HG03280 (cell line): ENCODE data around the gene INVS.

Source experiments
- ATAC-seq: cut with Tn5 transposase; IDR thresholded peaks from one replicate; pipeline ENCODE4 v1.9.1; 2021; ENCODE audit warnings: mild to moderate bottlenecking, moderate library complexity; ENCODE audit not compliant: unreplicated experiment

The INVS gene

DNA sequence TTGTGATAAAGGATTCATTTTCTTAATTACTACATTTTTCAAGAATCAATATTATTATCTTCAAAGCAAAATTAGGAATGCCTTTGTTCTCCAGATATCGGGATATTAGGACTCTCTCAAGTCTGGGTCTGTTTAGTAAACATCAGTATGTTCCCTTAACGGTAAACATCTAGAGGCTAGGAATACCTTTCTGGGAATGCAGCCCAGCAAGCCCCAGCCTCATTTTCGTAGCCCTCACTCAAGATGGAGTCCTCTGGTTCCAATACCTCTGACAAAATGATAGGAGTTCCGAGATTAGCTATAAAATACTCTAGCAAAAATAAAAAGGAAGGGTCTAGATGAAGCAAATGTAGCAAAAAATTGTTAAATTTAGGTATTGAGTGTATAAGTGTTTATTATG lies 169.2 kb downstream of the INVS start:
- no peak for ATAC-seq

DNA sequence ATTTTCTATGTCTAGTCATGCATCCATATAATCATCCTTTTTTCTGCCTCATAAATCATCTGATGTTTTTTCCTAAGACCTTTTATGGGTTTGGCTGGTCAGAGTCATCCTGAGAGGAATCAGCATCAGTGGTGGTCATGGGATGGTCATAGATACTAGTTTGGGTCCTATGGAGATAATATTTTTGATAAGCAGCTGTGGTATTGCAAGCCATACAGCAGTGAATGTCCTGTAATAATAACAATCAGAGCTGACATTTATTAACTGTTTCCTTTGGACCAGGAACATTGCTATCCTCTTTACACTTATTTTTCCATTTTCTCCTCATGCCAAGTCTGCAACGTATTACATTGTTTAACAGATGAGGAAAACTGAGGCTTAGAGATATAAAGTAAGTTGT lies 170.6 kb downstream of the INVS start:
- no peak for ATAC-seq

- no peak for ATAC-seq
Observed at GRCh38 chr9:100277166-100277979, 178.3 kb downstream of the INVS start.

DNA sequence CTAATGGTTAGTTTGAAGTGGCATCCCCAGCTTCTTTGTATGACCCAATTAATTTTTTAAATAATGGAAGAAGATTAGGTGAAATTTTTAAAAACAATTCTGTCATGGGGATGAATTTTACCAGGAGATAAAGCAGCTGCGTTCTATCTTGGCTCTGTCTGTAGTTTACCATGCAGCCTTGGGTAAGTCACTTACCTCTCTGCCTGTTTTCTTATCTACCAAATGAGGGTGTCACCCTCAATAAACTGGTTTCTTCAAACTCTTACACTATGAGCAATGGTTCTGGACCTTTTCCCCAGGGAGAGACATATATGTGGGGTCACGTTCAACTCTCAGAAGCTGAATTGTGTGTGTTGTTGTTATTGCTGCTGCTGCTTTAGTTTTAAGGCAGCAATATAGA lies 182.0 kb downstream of the INVS start:
- no peak for ATAC-seq

GRCh38 chr9:100281676-100282387 lies 182.8 kb downstream of the INVS start:
- no peak for ATAC-seq

DNA sequence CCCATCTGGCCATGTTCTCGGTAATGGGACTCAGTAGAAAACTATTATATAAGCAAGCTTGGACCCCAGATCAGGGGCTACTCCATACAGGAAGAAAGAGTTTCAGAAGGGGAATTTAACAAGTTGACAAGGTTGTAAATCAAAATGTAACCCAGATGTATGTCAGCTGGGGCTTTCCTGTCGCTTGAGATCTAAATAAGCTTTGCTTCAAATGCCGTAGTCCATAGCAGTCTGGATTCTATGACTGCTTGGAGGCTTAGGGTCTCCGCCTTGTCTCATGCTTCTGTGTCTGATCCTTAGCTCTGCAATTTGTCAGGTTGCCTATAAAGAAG lies 183.3 kb downstream of the INVS start:
- no peak for ATAC-seq

DNA sequence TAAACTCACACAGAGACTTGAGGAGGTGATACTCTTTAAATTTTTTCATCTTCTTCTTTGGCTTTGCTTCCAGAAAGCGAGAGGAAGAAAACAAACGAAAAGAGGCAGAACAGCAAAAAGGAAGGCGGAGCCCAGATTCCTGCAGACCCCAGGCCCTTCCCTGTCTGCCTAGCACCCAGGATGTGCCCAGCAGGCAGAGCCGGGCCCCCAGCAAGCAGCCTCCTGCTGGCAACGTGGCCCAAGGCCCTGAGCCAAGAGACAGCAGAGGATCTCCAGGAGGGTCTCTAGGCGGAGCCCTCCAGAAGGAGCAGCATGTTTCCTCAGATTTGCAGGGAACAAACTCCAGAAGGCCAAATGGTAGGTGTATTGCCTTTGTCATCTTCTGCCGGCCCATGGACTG lies 185.2 kb downstream of the INVS start:
- no peak for ATAC-seq

DNA sequence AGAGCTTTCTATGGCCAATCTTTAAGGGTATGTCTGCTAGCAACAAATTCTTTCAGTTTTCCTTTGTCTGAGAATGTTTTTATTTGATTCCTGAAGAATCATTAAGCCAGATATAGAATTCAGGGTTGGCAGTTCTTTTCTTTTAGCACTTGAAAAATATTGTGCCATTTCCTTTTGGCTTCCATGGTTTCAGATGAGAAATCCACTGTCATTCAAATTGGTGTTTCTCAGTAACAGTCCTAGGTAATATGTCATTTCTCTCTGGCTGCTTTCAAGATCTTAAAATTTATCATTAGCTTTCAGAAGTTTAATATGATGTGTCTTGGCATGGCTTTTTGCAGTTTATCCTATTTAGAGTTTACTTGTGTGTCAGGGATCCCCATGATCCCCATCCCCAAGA lies 186.0 kb downstream of the INVS start:
- ATAC-seq: no peak

DNA sequence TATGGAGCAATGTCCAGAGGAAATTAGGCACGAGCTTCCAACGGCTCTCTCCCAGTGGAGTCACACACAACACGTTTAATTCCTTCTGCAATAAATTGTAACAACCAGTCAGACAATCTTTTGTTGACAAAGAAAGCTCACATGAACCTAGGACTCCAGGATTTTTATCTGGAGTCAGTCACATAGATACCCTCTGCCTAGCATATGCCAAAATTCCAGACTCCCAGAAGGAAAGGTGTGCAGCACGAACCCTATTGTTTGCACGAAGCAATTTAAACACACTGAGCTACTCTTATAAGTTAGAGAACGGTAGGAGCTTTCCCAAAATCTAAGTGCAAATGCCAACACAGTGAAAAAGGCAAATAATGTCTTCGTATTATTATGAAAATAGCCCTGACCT lies 186.6 kb downstream of the INVS start:
- no peak for ATAC-seq

DNA sequence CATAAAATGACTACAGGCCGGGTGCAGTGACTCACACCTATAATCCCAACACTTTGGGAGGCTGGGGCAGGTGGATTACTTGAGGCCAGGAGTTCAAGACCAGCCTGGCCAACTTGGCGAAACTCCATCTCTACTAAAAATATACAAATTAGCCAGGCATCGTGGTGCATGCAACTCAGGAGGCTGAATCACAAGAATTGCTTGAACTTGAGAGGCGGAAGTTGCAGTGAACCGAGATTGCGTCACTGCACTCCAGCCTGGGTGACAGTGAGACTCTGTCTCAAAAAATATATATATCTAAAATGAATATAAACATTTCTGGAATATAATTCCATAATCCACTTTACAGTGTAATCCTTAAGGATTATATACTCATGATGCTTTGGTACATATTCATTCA lies 187.2 kb downstream of the INVS start:
- ATAC-seq: no peak

GRCh38 chr9:100287186-100287585 lies 188.1 kb downstream of the INVS start:
- ATAC-seq: no peak

DNA sequence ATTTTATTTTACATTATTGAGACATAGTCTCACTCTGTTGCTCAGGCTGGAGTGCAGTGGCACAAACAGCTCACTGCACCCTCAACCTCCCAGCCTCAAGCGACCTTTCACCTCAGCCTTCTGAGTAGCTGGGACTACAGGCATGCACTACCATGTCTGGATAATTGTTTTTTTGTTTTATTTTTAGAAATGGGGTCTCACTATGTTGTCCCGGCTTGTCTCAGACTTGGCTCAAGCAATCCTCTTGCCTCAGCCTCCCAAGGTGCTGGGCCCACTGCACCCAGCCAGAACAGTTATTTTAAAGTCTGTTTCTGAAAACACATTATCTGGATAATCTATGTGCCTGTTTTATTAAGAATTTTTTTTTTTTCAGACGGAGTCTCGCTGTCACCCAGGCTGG lies 191.7 kb downstream of the INVS start:
- ATAC-seq: no peak

- no peak for ATAC-seq
Observed at GRCh38 chr9:100292414-100292813, 193.4 kb downstream of the INVS start.

- no peak for ATAC-seq
Observed at GRCh38 chr9:100294341-100294740, 195.3 kb downstream of the INVS start.

DNA sequence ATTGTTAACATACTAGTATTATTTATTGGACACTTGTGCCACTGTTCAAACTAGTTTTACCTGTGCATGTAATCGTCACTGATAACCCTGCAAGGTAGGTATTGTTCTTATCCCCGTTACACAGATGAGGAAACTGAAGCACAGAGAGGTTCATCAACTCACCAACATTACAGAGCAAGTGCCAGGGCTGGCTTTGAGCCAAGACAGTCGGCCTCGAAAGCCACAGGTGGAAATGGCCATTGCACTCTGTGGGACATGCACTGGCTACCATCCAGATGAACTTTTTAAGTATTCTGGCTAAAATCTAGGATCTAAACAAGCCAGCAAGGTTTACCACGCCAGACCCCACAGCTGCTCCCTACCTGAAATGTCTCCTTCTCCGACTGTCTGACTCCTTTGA lies 195.8 kb downstream of the INVS start:
- no peak for ATAC-seq

- no peak for ATAC-seq
Observed at GRCh38 chr9:100295240-100295639, 196.2 kb downstream of the INVS start.

DNA sequence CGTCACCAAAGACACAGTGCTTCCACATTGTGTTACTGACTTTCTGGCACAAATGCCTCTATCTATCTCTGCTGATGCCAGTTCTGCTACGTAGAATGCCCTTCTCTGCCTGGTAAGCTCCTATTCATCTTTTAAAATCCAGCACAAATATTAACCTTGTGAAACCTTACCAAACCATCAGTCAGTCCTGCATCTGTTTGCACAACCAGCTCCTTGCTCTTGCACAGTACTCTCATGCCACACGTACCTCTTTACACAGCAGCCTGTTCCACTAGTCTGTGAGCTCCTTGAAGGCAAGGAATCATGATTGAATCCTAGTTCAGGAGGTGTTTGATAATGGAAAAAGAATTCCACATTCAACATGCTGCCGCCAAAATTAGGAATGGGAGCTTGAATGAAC lies 197.4 kb downstream of the INVS start:
- no peak for ATAC-seq

DNA sequence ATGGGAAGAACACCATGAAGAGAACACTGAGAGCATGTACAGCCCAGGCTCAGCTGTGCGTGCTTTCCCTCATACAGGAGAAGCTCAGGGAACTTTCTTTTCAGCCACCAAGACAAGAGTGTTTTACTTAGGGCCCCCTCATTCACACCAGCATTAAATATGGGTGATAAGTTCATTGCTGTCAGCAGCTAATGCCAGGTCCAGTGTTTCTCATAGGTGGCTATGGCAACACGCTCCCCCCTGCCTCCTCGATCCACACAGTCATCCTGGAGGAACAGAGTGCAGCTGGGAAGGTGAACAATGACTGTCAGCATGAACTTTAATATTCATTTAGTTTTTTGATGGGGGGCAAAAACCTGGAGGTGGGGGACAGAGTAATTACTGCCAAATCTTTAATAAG lies 199.3 kb downstream of the INVS start:
- ATAC-seq: no peak

DNA sequence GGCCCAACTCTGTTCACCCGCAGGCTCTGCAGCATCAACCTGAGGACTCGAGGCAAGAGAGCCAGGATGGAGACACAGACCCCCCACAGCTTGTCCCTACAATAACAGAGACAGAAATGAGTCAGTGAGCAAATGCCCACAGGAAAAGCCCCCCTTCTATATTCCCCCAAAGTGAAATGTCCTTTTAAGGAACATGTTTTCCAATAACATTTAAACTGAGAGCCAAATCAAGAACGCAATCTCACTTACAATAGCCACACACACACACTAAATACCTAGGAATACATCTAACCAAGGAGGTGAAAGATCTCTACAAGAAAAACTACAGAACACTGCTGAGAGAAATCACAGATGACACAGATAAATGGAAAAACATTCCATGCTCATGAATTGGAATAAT lies 204.7 kb downstream of the INVS start:
- no peak for ATAC-seq

DNA sequence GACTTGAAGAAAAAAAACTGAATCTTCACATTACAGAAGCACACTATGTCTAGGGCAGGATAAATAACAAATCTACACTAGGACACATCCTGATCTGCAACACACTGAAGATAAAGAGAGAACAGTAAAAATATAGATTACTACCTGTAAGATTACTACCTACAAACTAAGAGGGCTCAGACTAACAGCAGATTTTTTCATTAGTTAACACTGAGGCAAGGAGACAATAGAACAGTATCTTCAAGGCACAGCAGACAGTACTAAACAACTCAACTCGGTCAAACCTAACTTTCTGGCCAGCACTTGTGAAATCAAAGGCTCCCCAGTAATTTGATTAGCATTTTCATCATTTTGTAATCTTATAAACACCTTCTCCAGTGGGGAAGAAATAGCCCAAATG lies 207.2 kb downstream of the INVS start:
- ATAC-seq: no peak

DNA sequence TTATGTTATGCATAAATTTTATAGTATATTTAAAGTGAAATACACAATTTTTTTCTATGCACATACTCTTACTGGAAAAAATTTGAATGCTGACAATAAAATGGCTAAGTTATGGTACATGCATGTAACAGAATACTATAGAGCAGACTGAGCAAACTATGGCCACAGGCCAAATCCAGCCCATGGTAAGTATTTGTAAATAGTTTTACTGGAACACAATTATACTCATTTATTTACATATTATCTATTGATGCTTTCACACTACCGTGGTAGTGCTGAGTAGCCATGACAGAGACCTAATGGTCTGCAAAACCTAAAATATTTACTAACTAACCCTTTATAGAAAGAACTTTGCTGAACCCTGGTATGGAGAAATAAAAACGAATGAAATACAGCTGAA lies 208.0 kb downstream of the INVS start:
- ATAC-seq: no peak

GRCh38 chr9:100308965-100309564 lies 210.0 kb downstream of the INVS start:
- no peak for ATAC-seq
